ENCODE results near the gene TP73.
A peak's percentile ranks its signal among the peaks of the same experiment; 100 is the strongest.
"Not testable (repeated sequence)": the region's sequence is repeated elsewhere in the genome, so short reads cannot be mapped to it uniquely, and the experiment has no call there.

Gene TP73

DNA sequence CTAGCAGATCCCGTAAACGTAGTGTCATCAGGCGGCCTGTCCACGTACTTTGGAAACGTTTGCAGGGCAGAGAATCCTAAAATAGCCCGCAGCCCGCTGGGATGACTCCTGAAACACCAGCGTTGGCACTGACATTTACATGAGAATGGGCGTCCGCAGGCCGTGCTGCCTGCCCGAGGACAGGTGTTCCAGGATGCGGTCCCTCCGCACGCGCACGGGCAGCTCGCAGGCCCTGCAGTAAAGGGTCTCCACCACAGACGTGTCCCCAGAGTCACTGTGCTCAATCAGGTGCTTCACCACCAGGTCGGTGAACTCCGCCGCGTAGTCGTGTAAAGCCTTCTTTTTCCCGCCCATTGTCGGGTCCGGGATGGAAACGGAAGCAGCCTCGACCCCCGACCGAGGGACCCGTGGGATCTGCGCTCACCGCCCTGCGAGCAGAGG is 94.1 kb downstream of the TP73 start:
- DNase-seq: no peak

- peak; percentile 59 for DNase-seq
Measured at GRCh38 chr1:3746830-3747521, 94.7 kb downstream of the TP73 start.

- no peak for DNase-seq
Measured at GRCh38 chr1:3747522-3747848, 95.2 kb downstream of the TP73 start.

- DNase-seq: no peak
Measured at GRCh38 chr1:3747903-3748302, 95.6 kb downstream of the TP73 start.

- DNase-seq: not testable (repeated sequence)
Measured at GRCh38 chr1:3748316-3748900, 96.1 kb downstream of the TP73 start.

- no peak for DNase-seq
Measured at GRCh38 chr1:3749512-3749911, 97.2 kb downstream of the TP73 start.

DNA sequence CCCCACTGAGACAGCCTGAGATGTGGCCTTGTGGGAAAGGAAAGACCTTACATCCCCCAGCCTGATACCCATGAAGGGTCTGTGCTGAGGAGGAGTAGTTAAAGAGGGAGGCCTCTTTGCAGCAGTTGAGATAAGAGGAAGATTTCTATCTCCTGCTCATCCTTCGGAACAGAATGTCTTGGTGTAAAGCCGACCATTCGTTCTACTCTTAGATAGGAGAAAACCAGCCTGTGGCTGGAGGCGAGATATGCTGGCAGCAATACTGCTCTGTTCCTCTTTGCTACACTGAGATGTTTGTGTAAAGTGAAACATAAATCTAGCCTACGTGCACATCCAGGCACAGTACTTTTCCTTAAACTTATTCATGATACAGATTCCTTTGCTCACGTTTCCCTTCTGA is 98.4 kb downstream of the TP73 start:
- no peak for DNase-seq

GRCh38 chr1:3752400-3752945 is 100.2 kb downstream of the TP73 start, which contains the start of gene CCDC27:
CCDC27 (plus strand) TSS chr1:3752450; CDS start chr1:3752482, 32 bp downstream.
- no peak for DNase-seq

- DNase-seq: no peak
Measured at GRCh38 chr1:3753656-3754454, 101.5 kb downstream of the TP73 start.

DNA sequence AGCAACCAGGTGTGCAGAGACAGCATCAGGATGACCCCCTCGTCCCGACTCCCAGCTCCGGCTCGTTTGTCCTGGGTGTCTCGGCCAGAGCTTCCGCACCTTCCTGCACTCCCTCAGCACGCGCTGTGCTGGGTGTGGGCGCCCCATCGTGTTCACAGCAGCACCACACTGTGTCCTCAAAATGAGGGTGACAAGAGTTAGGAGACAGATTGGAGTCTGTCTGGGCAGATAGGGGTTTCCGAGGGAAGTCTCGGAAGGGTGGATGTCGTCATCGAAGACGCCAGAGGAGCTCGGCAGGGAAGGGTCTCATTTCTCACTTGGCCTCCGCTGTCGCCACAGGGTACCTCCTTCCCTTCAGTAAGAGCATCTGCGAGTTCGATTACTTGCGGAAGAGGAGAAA is 104.1 kb downstream of the TP73 start:
- no peak for DNase-seq

DNA sequence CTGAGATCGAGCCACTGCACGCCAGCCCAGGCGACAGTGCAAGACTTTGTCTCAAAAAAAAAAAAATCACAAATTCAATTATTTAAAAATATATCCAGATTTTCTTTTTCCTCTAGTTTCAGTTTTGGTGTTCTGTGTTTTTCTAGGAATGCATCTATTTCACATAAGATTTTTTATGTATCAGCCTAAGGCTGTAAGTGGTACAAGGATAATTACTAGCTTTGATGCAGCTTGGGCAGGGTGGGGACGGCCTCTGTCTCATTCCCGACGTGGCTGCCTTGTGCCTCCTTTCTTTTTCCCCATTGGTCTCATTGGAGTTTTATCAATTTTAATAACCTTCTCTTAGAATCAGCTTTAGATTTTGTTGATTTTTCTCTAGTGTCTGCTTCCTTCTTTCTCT is 106.8 kb downstream of the TP73 start:
- DNase-seq: no peak

GRCh38 chr1:3759796-3760195 is 107.5 kb downstream of the TP73 start:
- no peak for DNase-seq

DNA sequence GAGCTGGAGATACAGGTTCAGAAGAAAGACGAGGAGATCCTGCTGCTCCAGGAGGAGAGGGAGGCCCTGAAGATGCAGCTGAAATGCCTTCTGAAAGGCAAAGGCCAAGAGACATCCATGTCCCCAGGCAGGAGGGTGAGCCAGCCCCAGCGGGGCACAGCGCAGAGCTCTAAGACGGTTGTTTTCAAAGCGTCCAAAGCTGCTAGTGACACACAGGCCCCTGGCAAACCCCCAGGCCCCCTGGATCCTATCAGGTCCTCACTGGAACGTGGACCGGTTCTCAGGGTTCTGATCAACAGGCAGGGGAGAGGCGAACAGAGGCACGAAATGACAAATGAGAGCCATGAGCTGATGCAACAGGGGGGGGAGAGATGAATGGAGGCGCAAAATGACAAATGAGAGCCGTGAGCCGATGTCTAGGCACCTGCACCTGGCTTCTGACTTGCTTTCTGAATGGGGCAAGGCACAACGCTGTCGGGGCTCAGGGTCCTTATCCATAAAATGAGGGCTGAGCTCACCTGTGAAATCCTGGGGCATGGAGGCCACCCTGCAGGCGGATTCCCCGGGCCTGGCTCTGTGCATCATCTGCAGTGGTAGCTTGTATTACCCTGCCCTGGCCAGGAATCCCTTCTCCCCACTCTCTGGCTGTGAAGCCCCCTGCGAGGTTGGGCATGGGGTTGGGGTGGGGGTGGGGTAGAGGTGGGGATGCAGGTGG is 109.1 kb downstream of the TP73 start:
- no peak for DNase-seq

GRCh38 chr1:3762151-3762872 is 110.0 kb downstream of the TP73 start:
- no peak for DNase-seq

GRCh38 chr1:3762873-3763228 is 110.5 kb downstream of the TP73 start:
- no peak for DNase-seq

- DNase-seq: no peak
Measured at GRCh38 chr1:3763351-3764125, 111.2 kb downstream of the TP73 start.

DNA sequence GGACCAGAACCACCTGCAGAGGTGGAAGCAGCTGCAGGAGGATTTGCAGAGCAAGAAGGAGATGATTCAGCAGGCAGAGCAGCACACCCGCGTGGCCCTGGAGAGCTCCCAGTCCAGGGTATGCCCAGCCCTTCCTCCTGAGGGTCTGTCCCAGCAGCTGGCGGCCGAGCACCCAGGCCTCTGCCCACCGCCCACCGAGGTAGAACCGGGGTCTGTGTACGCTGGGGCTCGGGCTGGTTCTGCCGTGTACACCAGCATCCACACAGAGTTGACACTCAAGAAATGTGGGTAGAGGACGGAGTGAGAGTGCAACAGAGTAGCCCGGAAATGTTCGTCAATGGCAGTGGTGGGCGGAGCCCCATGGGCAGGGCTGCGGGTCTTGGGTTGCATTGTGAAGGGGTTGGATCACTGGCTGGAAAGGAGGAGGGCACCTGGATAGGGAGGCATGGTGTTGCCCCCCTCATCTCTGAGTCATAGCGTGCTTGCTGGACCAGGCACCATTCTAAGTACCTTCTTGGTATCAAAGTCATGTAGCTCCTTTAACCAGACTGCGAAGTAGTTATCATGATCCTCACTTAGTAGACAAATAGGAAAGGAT is 115.1 kb downstream of the TP73 start:
- no peak for DNase-seq

- DNase-seq: no peak
Measured at GRCh38 chr1:3768811-3769390, 116.6 kb downstream of the TP73 start.

GRCh38 chr1:3770047-3770765 is 117.9 kb downstream of the TP73 start:
- DNase-seq: no peak
